ENCODE results near the gene GALNT14.
"Not testable (repeated sequence)": the region's sequence is repeated elsewhere in the genome, so short reads cannot be mapped to it uniquely, and the experiment has no call there.

Gene GALNT14

GRCh38 chr2:30912056-30912455 is 226.2 kb downstream of the GALNT14 start:
- Histone ChIP-seq H3K27me3 (ENCODE audit: insufficient read depth, low read length) (no peaks in the 10 kb centered on the region), H3K4me3 (ENCODE audit: low read length) (no peak overlapping the region), H3K36me3 (ENCODE audit: insufficient read depth, low read length) (no peaks in the 10 kb centered on the region), H3K9me3 (ENCODE audit: low read length) (no peaks in the 10 kb centered on the region), H3K4me1 (ENCODE audit: insufficient read depth, low read length) (no peaks in the 10 kb centered on the region), H2AFZ (ENCODE audit: low read depth, low read length) (no peak overlapping the region)

- Histone ChIP-seq H3K4me3 (ENCODE audit: low read length) (no peak overlapping the region), H3K27me3 (ENCODE audit: insufficient read depth, low read length) (no peaks in the 10 kb centered on the region), H2AFZ (ENCODE audit: low read depth, low read length) (no peak overlapping the region), H3K4me1 (ENCODE audit: insufficient read depth, low read length) (no peaks in the 10 kb centered on the region), H3K9me3 (ENCODE audit: low read length) (no peaks in the 10 kb centered on the region), H3K36me3 (ENCODE audit: insufficient read depth, low read length) (no peaks in the 10 kb centered on the region)
Measured at GRCh38 chr2:30911327-30911726, 226.9 kb downstream of the GALNT14 start.

GRCh38 chr2:30910686-30911085 is 227.6 kb downstream of the GALNT14 start:
- Histone ChIP-seq H2AFZ (ENCODE audit: low read depth, low read length) (no peak overlapping the region), H3K36me3 (ENCODE audit: insufficient read depth, low read length) (no peaks in the 10 kb centered on the region), H3K9me3 (ENCODE audit: low read length) (no peaks in the 10 kb centered on the region), H3K4me3 (ENCODE audit: low read length) (no peak overlapping the region), H3K4me1 (ENCODE audit: insufficient read depth, low read length) (no peaks in the 10 kb centered on the region), H3K27me3 (ENCODE audit: insufficient read depth, low read length) (no peaks in the 10 kb centered on the region)

- H3K4me3 ChIP-seq (ENCODE audit: low read length); H3K36me3 ChIP-seq (ENCODE audit: insufficient read depth, low read length); H3K9me3 ChIP-seq (ENCODE audit: low read length); H3K4me1 ChIP-seq (ENCODE audit: insufficient read depth, low read length); H3K27me3 ChIP-seq (ENCODE audit: insufficient read depth, low read length); H2AFZ ChIP-seq (ENCODE audit: low read depth, low read length): not testable (repeated sequence)
Measured at GRCh38 chr2:30904437-30904836, 233.8 kb downstream of the GALNT14 start.

- H3K27me3 ChIP-seq (ENCODE audit: insufficient read depth, low read length), result no peaks in the 10 kb centered on the region
- no peak overlapping the region for H2AFZ ChIP-seq (ENCODE audit: low read depth, low read length)
- H3K9me3 ChIP-seq (ENCODE audit: low read length), result no peaks in the 10 kb centered on the region
- H3K4me1 ChIP-seq (ENCODE audit: insufficient read depth, low read length), result no peaks in the 10 kb centered on the region
- H3K4me3 ChIP-seq (ENCODE audit: low read length), result no peak overlapping the region
- no peaks in the 10 kb centered on the region for H3K36me3 ChIP-seq (ENCODE audit: insufficient read depth, low read length)
Measured at GRCh38 chr2:30903326-30903725, 234.9 kb downstream of the GALNT14 start.

- Histone ChIP-seq H3K27me3 (ENCODE audit: insufficient read depth, low read length) (no peaks in the 10 kb centered on the region), H3K4me3 (ENCODE audit: low read length) (no peak overlapping the region), H3K4me1 (ENCODE audit: insufficient read depth, low read length) (no peaks in the 10 kb centered on the region), H3K9me3 (ENCODE audit: low read length) (no peaks in the 10 kb centered on the region), H3K36me3 (ENCODE audit: insufficient read depth, low read length) (no peaks in the 10 kb centered on the region), H2AFZ (ENCODE audit: low read depth, low read length) (no peak overlapping the region)
Measured at GRCh38 chr2:30900381-30900780, 237.9 kb downstream of the GALNT14 start.

- H3K36me3 ChIP-seq (ENCODE audit: insufficient read depth, low read length), result no peaks in the 10 kb centered on the region
- no peaks in the 10 kb centered on the region for H3K27me3 ChIP-seq (ENCODE audit: insufficient read depth, low read length)
- H3K9me3 ChIP-seq (ENCODE audit: low read length), result no peaks in the 10 kb centered on the region
- H3K4me1 ChIP-seq (ENCODE audit: insufficient read depth, low read length), result no peaks in the 10 kb centered on the region
- no peak overlapping the region for H2AFZ ChIP-seq (ENCODE audit: low read depth, low read length)
- H3K4me3 ChIP-seq (ENCODE audit: low read length), result no peak overlapping the region
Measured at GRCh38 chr2:30899516-30900054, 238.7 kb downstream of the GALNT14 start.

- Histone ChIP-seq H3K27me3 (ENCODE audit: insufficient read depth, low read length) (no peaks in the 10 kb centered on the region), H3K36me3 (ENCODE audit: insufficient read depth, low read length) (no peaks in the 10 kb centered on the region), H2AFZ (ENCODE audit: low read depth, low read length) (no peak overlapping the region), H3K9me3 (ENCODE audit: low read length) (no peaks in the 10 kb centered on the region), H3K4me3 (ENCODE audit: low read length) (no peak overlapping the region), H3K4me1 (ENCODE audit: insufficient read depth, low read length) (no peaks in the 10 kb centered on the region)
Measured at GRCh38 chr2:30897539-30897938, 240.7 kb downstream of the GALNT14 start.

- no peak overlapping the region for H3K4me3 ChIP-seq (ENCODE audit: low read length)
Measured at GRCh38 chr2:30894498-30895119, 243.6 kb downstream of the GALNT14 start.

GRCh38 chr2:30888852-30889409 is 249.3 kb downstream of the GALNT14 start:
- Histone ChIP-seq H3K4me3 (ENCODE audit: low read length) (no peak overlapping the region), H3K9me3 (ENCODE audit: low read length) (no peaks in the 10 kb centered on the region), H3K36me3 (ENCODE audit: insufficient read depth, low read length) (no peaks in the 10 kb centered on the region)

More at GRCh38 chr2:30894498-30895119, 243.6 kb downstream of the GALNT14 start:
- Histone ChIP-seq H3K4me1 (ENCODE audit: insufficient read depth, low read length) (no peaks in the 10 kb centered on the region), H3K9me3 (ENCODE audit: low read length) (no peaks in the 10 kb centered on the region), H2AFZ (ENCODE audit: low read depth, low read length) (no peak overlapping the region), H3K27me3 (ENCODE audit: insufficient read depth, low read length) (no peaks in the 10 kb centered on the region), H3K36me3 (ENCODE audit: insufficient read depth, low read length) (no peaks in the 10 kb centered on the region)

GRCh38 chr2:30886080-30886479 is 252.2 kb downstream of the GALNT14 start:
- no peaks in the 10 kb centered on the region for H3K9me3 ChIP-seq (ENCODE audit: low read length)
- H3K4me1 ChIP-seq (ENCODE audit: insufficient read depth, low read length), result no peaks in the 10 kb centered on the region
- no peaks in the 10 kb centered on the region for H3K36me3 ChIP-seq (ENCODE audit: insufficient read depth, low read length)
- H3K4me3 ChIP-seq (ENCODE audit: low read length), result no peak overlapping the region
- no peaks in the 10 kb centered on the region for H3K27me3 ChIP-seq (ENCODE audit: insufficient read depth, low read length)
- no peak overlapping the region for H2AFZ ChIP-seq (ENCODE audit: low read depth, low read length)

More at GRCh38 chr2:30888852-30889409, 249.3 kb downstream of the GALNT14 start:
- Histone ChIP-seq H3K27me3 (ENCODE audit: insufficient read depth, low read length) (no peaks in the 10 kb centered on the region), H2AFZ (ENCODE audit: low read depth, low read length) (no peak overlapping the region), H3K4me1 (ENCODE audit: insufficient read depth, low read length) (no peaks in the 10 kb centered on the region)

GRCh38 chr2:30883822-30884221 is 254.4 kb downstream of the GALNT14 start:
- no peaks in the 10 kb centered on the region for H3K27me3 ChIP-seq (ENCODE audit: insufficient read depth, low read length)

GRCh38 chr2:30883184-30883583 is 255.1 kb downstream of the GALNT14 start:
- no peaks in the 10 kb centered on the region for H3K4me1 ChIP-seq (ENCODE audit: insufficient read depth, low read length)
- H2AFZ ChIP-seq (ENCODE audit: low read depth, low read length), result no peak overlapping the region
- no peaks in the 10 kb centered on the region for H3K27me3 ChIP-seq (ENCODE audit: insufficient read depth, low read length)
- H3K4me3 ChIP-seq (ENCODE audit: low read length), result no peak overlapping the region
- no peaks in the 10 kb centered on the region for H3K9me3 ChIP-seq (ENCODE audit: low read length)
- H3K36me3 ChIP-seq (ENCODE audit: insufficient read depth, low read length), result no peaks in the 10 kb centered on the region

More at GRCh38 chr2:30883822-30884221, 254.4 kb downstream of the GALNT14 start:
- no peak overlapping the region for H2AFZ ChIP-seq (ENCODE audit: low read depth, low read length)
- no peaks in the 10 kb centered on the region for H3K36me3 ChIP-seq (ENCODE audit: insufficient read depth, low read length)
- H3K4me1 ChIP-seq (ENCODE audit: insufficient read depth, low read length), result no peaks in the 10 kb centered on the region
- no peaks in the 10 kb centered on the region for H3K9me3 ChIP-seq (ENCODE audit: low read length)
- no peak overlapping the region for H3K4me3 ChIP-seq (ENCODE audit: low read length)
